Stimulated activated naive CD8-positive, alpha-beta T cell treated with anti-CD3 and anti-CD28 coated beads, Interleukin-15, amount 100 ng/mL, for 72 hours (primary cell): ENCODE measurements around the gene AKT2.
A peak's percentile ranks its signal among the peaks of the same experiment; 100 is the strongest.
"Not testable (repeated sequence)": the region's sequence is repeated elsewhere in the genome, so short reads cannot be mapped to it uniquely, and the experiment has no call there.

ENCODE experiments used
- ATAC-seq: fragments of 150-1000 bp; cut with Tn5 transposase; 2 replicates; pipeline ENCODE4 v1.10.0; 2021; ENCODE audit warnings: mild to moderate bottlenecking, moderate library complexity
- DNase-seq, 2 donors: peaks; one replicate each; pipeline ENCODE4 v3.0.0; 2021 to 2022
- H3K27ac Mint-ChIP-seq, 2 donors: one replicate each; pipeline ENCODE4 v1.8.0; 2022; ENCODE audit warnings: mild to moderate bottlenecking in 2 of 2, mixed read lengths in 2 of 2, moderate library complexity in 2 of 2
- H3K27me3 Mint-ChIP-seq: one replicate; pipeline ENCODE4 v1.8.0; 2022; ENCODE audit warnings: mixed read lengths
- H3K4me1 Mint-ChIP-seq: one replicate; pipeline ENCODE4 v1.8.0; 2022; ENCODE audit warnings: mild to moderate bottlenecking, mixed read lengths
- H3K4me3 Mint-ChIP-seq, 2 donors: one replicate each; pipeline ENCODE4 v1.8.0; 2022; ENCODE audit warnings: mild to moderate bottlenecking in 2 of 2, mixed read lengths in 2 of 2, moderate library complexity in 1 of 2
- H3K9me3 Mint-ChIP-seq, 2 donors: one replicate each; pipeline ENCODE4 v1.8.0; 2022; ENCODE audit warnings: mixed read lengths in 2 of 2

Gene AKT2

GRCh38 chr19:40284501-40285352, at the start of gene AKT2:
Gene AKT2 (minus strand): TSS chr19:40285345. CDS start chr19:40265267, 20,078 bp downstream.
- peak within 1 kb of the TSS; percentile 85 to 93 for H3K4me3 Mint-ChIP-seq

GRCh38 chr19:40333083-40333482, 47.9 kb upstream of the AKT2 start:
- not testable (repeated sequence) for H3K9me3 Mint-ChIP-seq, H3K27ac Mint-ChIP-seq, H3K4me1 Mint-ChIP-seq, ATAC-seq, DNase-seq, H3K27me3 Mint-ChIP-seq, H3K4me3 Mint-ChIP-seq

More at GRCh38 chr19:40284501-40285352, at the start of gene AKT2:
- peaks cover 65% of the 10 kb centered on the region for H3K4me1 Mint-ChIP-seq
- peak within 1 kb of the TSS; percentile 99 for H3K27ac Mint-ChIP-seq
- no peaks in the 10 kb centered on the region for H3K9me3 Mint-ChIP-seq
- peak; percentile 89 to 94 for DNase-seq
- H3K27me3 Mint-ChIP-seq = no peaks in the 10 kb centered on the region
- ATAC-seq = peak; percentile 78

- no peak for ATAC-seq
- Mint-ChIP-seq H3K27ac (no peak overlapping the region), H3K4me3 (no peak overlapping the region), H3K4me1 (no peaks in the 10 kb centered on the region), H3K9me3 (no peaks in the 10 kb centered on the region), H3K27me3 (no peaks in the 10 kb centered on the region)
- DNase-seq = no peak
Observed at GRCh38 chr19:40332669-40333068, 47.5 kb upstream of the AKT2 start.

- DNase-seq (no peak), ATAC-seq (no peak)
- Mint-ChIP-seq H3K27me3 (no peaks in the 10 kb centered on the region), H3K27ac (peak overlapping the region in 1 of 2 donors; percentile 48), H3K9me3 (no peaks in the 10 kb centered on the region), H3K4me3 (no peak overlapping the region), H3K4me1 (no peaks in the 10 kb centered on the region)
Observed at GRCh38 chr19:40331052-40331451, 45.9 kb upstream of the AKT2 start.

- ATAC-seq (no peak), DNase-seq (no peak)
- Mint-ChIP-seq H3K27me3 (no peaks in the 10 kb centered on the region), H3K9me3 (no peaks in the 10 kb centered on the region), H3K4me1 (no peaks in the 10 kb centered on the region), H3K4me3 (no peak overlapping the region), H3K27ac (no peak overlapping the region)
Observed at GRCh38 chr19:40326201-40326600, 41.1 kb upstream of the AKT2 start.

DNA sequence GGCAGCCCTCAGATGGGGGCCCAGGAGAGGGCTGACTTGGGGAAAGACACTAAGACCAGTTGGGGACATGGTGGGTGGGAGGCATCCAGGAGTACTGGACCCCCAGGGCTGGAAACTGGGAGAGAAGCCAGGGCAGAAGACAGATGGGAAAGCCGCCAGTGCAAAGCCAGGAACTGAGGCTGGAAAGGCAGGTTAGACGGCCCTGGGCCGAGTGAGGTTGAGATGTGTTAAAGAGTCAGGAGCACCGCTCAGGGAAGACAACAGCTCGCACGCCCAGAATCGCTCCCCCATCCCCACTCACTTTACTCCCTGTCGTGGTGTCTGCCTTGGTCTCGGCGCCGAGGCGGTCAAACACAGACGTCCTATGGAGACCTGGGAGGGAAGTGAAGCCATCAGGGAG, 38.6 kb upstream of the AKT2 start:
- Mint-ChIP-seq H3K27ac (peak overlapping the region in 1 of 2 donors; percentile 9), H3K4me3 (no peak overlapping the region), H3K4me1 (no peaks in the 10 kb centered on the region), H3K27me3 (no peaks in the 10 kb centered on the region), H3K9me3 (no peaks in the 10 kb centered on the region)
- DNase-seq = no peak
- ATAC-seq = no peak

GRCh38 chr19:40322951-40323615, 37.9 kb upstream of the AKT2 start:
- peak overlapping the region in 1 of 2 donors; percentile 9 for H3K27ac Mint-ChIP-seq
- ATAC-seq (no peak), DNase-seq (no peak)
- no peaks in the 10 kb centered on the region for H3K9me3 Mint-ChIP-seq
- H3K27me3 Mint-ChIP-seq = no peaks in the 10 kb centered on the region
- H3K4me1 Mint-ChIP-seq = no peaks in the 10 kb centered on the region
- H3K4me3 Mint-ChIP-seq = no peak overlapping the region

GRCh38 chr19:40322271-40322610, 37.1 kb upstream of the AKT2 start:
- no peak overlapping the region for H3K4me3 Mint-ChIP-seq
- no peaks in the 10 kb centered on the region for H3K27me3 Mint-ChIP-seq
- no peak for ATAC-seq
- no peaks in the 10 kb centered on the region for H3K4me1 Mint-ChIP-seq
- no peak for DNase-seq
- H3K27ac Mint-ChIP-seq = no peak overlapping the region
- H3K9me3 Mint-ChIP-seq = no peaks in the 10 kb centered on the region

GRCh38 chr19:40321566-40322270, 36.6 kb upstream of the AKT2 start:
- H3K27me3 Mint-ChIP-seq = no peaks in the 10 kb centered on the region
- no peak overlapping the region for H3K27ac Mint-ChIP-seq
- no peaks in the 10 kb centered on the region for H3K4me1 Mint-ChIP-seq
- no peak for DNase-seq
- ATAC-seq = no peak
- H3K9me3 Mint-ChIP-seq = no peaks in the 10 kb centered on the region
- H3K4me3 Mint-ChIP-seq = no peak overlapping the region

DNA sequence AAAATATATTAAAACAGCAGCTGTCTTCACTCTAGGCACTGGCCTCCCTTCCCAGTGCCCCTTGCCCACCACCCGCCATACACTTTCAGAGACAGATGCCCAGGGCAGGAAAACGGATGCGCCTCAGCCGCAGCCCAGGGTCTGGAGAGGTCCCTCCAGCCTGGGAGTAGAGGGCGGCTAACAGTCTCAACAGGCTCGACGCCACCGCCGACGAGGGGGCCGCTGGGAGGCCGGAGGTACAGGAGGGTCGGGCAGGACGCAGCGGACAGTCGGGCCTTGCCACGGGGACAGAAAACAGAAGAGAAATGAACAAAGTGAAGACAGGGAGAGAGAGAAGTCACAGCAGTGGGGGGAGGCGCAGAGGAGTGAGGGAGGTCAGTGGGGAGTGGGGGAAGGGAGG, 35.9 kb upstream of the AKT2 start:
- H3K4me1 Mint-ChIP-seq = no peaks in the 10 kb centered on the region

DNA sequence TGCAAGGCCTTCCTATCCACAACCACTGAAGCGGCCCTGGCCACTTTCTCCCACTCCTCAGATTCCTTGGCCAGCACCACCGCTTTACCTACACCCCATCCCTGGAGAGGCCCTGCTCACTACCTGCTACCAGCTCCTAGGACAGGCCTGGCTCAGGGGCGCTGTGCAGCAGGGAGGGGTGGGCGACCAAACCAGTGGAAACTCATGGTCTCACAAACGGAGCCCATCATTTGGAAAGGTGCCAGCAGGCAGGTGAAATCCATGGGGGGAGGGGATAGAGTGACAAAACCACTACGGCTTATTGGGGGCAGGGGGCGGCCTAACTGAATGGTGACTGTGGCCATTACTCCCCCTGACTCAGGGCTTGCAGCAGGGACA, 35.4 kb upstream of the AKT2 start:
- Mint-ChIP-seq H3K4me3 (no peak overlapping the region), H3K27ac (peak overlapping the region in 1 of 2 donors; percentile 9), H3K4me1 (no peaks in the 10 kb centered on the region), H3K27me3 (no peaks in the 10 kb centered on the region), H3K9me3 (no peaks in the 10 kb centered on the region)
- ATAC-seq (no peak), DNase-seq (no peak)

More for the DNA sequence above, 35.9 kb upstream of the AKT2 start:
- DNase-seq (no peak), ATAC-seq (no peak)
- Mint-ChIP-seq H3K4me3 (no peak overlapping the region), H3K27ac (peak overlapping the region in 1 of 2 donors; percentile 43), H3K9me3 (no peaks in the 10 kb centered on the region), H3K27me3 (no peaks in the 10 kb centered on the region)

GRCh38 chr19:40317338-40317737, 32.2 kb upstream of the AKT2 start:
- no peaks in the 10 kb centered on the region for H3K27me3 Mint-ChIP-seq
- no peaks in the 10 kb centered on the region for H3K4me1 Mint-ChIP-seq
- H3K4me3 Mint-ChIP-seq = no peak overlapping the region
- no peak for DNase-seq
- ATAC-seq = no peak
- no peaks in the 10 kb centered on the region for H3K9me3 Mint-ChIP-seq
- H3K27ac Mint-ChIP-seq = no peak overlapping the region

DNA sequence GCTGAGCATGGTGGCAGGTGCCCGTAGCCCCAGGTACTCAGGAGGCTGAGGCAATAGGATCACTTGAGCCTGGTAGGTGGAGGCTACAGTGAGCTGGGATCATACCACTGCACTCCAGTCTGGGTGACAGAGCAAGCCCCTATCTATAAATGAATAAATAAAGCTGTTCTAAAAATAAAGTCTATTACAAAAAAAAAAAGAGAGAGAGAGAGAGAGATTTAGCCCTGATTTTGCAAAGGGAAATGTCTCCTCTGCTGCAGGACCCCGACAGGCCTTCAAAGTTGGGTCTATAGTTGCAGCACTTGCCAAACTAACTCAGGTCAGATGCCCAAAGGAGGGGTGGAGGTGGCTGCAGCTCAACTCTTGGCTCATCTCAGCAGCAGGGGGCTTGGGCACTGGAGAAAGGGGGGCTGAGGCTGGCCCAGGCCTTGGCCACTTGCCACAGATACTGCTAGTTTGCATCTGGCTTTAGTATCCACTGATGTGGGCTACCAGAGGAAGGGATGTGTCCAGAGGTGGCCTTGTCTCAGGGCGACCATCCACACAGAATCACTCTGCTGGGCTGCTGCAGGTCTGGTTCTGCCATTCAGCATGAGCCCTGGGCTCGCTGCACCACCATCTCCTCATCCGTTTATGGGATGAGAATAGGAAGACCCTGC, 30.8 kb upstream of the AKT2 start:
- Mint-ChIP-seq H3K9me3 (no peaks in the 10 kb centered on the region), H3K27me3 (no peaks in the 10 kb centered on the region), H3K4me3 (peak overlapping the region in 1 of 2 donors; percentile 29), H3K4me1 (no peaks in the 10 kb centered on the region), H3K27ac (peak overlapping the region in 1 of 2 donors; percentile 59)
- ATAC-seq (no peak), DNase-seq (no peak)

- Mint-ChIP-seq H3K4me3 (no peak overlapping the region), H3K27me3 (no peaks in the 10 kb centered on the region), H3K4me1 (no peaks in the 10 kb centered on the region), H3K9me3 (no peaks in the 10 kb centered on the region), H3K27ac (no peak overlapping the region)
- DNase-seq (no peak), ATAC-seq (no peak)
Observed at GRCh38 chr19:40314656-40315055, 29.5 kb upstream of the AKT2 start.

DNA sequence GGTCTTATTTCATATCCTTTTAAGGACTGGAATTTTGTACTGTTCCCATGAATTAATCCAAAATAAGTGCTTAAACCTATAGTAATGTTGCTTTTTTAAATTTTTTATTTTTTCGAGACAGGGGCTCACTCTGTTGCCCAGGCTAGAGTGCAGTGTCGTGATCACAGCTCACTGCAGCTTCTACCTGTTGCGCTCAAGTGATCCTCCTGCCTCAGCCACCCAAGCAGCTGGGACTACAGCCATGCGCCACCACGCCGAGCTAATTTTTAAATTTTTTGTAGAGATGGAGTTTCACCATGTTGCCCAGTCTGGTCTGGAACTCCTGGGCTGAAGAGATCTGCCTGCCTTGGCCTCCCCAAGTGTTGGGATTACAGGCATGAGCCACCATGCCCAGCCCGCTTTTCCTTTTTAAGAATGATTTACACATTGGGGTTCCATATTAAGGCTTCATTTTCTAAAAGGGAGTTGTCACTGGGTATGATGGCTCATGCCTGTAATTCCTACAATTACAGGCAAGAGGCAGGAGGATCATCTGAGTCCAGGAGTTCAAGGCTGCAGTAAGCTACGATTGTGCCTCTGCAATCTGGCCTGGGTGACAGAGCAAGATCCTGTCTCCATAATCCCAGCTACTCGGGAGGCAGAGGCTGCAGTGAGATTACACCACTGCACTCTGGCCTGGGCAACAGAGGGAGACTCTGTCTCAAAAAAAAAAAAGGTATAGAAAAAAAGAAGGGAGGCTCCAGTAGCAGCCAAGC, 28.3 kb upstream of the AKT2 start:
- H3K27ac Mint-ChIP-seq = peak overlapping the region in 1 of 2 donors; percentile 78

More for the DNA sequence above, 28.3 kb upstream of the AKT2 start:
- no peaks in the 10 kb centered on the region for H3K27me3 Mint-ChIP-seq
- no peak overlapping the region for H3K4me3 Mint-ChIP-seq
- DNase-seq (no peak), ATAC-seq (no peak)
- H3K4me1 Mint-ChIP-seq = no peaks in the 10 kb centered on the region
- no peaks in the 10 kb centered on the region for H3K9me3 Mint-ChIP-seq
